DND-41 (cell line): ENCODE results near the gene LDB2.

Experiments used
- ATAC-seq: fragments of 200-7000 bp; cut with Tn5 transposase; 3 replicates; pipeline ENCODE4 v1.9.1; 2021; ENCODE audit warnings: low read depth; ENCODE audit not compliant: insufficient read depth
- DNase-seq: peaks from one replicate; pipeline ENCODE4 v3.0.0-alpha.2; 2020
- H2AFZ ChIP-seq: 2 replicates; pipeline ENCODE4 v1.6.0; 2012; ENCODE audit warnings: low read depth, low read length
- H3K27ac ChIP-seq: 2 replicates; pipeline ENCODE4 v1.5.1; 2012; ENCODE audit warnings: low read length, inconsistent platforms
- H3K27me3 ChIP-seq: fragments of 200-600 bp; sonication (generic); 2 replicates; pipeline ENCODE4 v1.6.0; 2012; ENCODE audit warnings: low read length, mild to moderate bottlenecking, inconsistent platforms; ENCODE audit not compliant: insufficient read depth, poor library complexity
- H3K36me3 ChIP-seq: 2 replicates; pipeline ENCODE4 v1.5.1; 2012; ENCODE audit warnings: low read length, inconsistent platforms; ENCODE audit not compliant: insufficient read depth
- H3K4me1 ChIP-seq: 2 replicates; pipeline ENCODE4 v1.5.1; 2012; ENCODE audit warnings: mild to moderate bottlenecking, low read length; ENCODE audit not compliant: insufficient read depth
- H3K4me2 ChIP-seq: 2 replicates; pipeline ENCODE4 v1.6.0; 2012; ENCODE audit warnings: mild to moderate bottlenecking, moderate library complexity, low read length, inconsistent platforms; ENCODE audit not compliant: insufficient read depth
- H3K4me3 ChIP-seq, 2 experiments: fragments of 200-600 bp in 1 of 2; shearing (Covaris generic) in 1 of 2; 2 replicates each; pipeline ENCODE4 v1.5.1; 2012 to 2016; ENCODE audit warnings: inconsistent platforms in 2 of 2, low read length in 2 of 2, mild to moderate bottlenecking in 2 of 2, low read depth in 1 of 2, moderate library complexity in 1 of 2
- H3K79me2 ChIP-seq: 2 replicates; pipeline ENCODE4 v1.6.0; 2012; ENCODE audit warnings: low read length, inconsistent platforms; ENCODE audit not compliant: insufficient read depth
- H3K9ac ChIP-seq: 2 replicates; pipeline ENCODE4 v1.6.0; 2012; ENCODE audit warnings: low read depth, mild to moderate bottlenecking, inconsistent platforms, low read length, moderate library complexity
- H3K9me3 ChIP-seq: 2 replicates; pipeline ENCODE4 v1.5.1; 2012; ENCODE audit warnings: low read length, moderate library complexity, mild to moderate bottlenecking, inconsistent platforms; ENCODE audit not compliant: insufficient read depth, severe bottlenecking
- H4K20me1 ChIP-seq: 2 replicates; pipeline ENCODE4 v1.6.0; 2012; ENCODE audit warnings: low read length; ENCODE audit not compliant: insufficient read depth
- CTCF ChIP-seq: IDR thresholded peaks from 2 replicates; pipeline ENCODE4 v1.5.1; 2012; ENCODE audit warnings: borderline replicate concordance, low read length, moderate library complexity, mild to moderate bottlenecking; ENCODE audit not compliant: poor library complexity, severe bottlenecking; ENCODE audit errors: extremely low read depth
- EZH2 ChIP-seq: IDR thresholded peaks from 3 replicates; pipeline ENCODE4 v1.6.1; 2012; ENCODE audit warnings: borderline replicate concordance, low read depth, mild to moderate bottlenecking, moderate library complexity, low read length, inconsistent platforms; ENCODE audit not compliant: severe bottlenecking

LDB2 gene

GRCh38 chr4:16488084-16488483 lies 410.4 kb downstream of the LDB2 start:
- Histone ChIP-seq H4K20me1 (no peaks in the 10 kb centered on the region), H3K9ac (no peak overlapping the region), H3K27me3 (peaks cover 4% of the 10 kb centered on the region), H3K4me3 (no peak overlapping the region), H3K4me1 (no peaks in the 10 kb centered on the region), H3K36me3 (no peaks in the 10 kb centered on the region), H2AFZ (no peak overlapping the region), H3K9me3 (no peaks in the 10 kb centered on the region), H3K79me2 (no peaks in the 10 kb centered on the region), H3K27ac (no peak overlapping the region), H3K4me2 (no peak overlapping the region)
- ATAC-seq (no peak), DNase-seq (no peak)
- TF ChIP-seq EZH2 (no peak), CTCF (no peak)

- no peaks in the 10 kb centered on the region for H3K36me3 ChIP-seq
- ATAC-seq (no peak), DNase-seq (no peak)
- H3K4me3 ChIP-seq: no peak overlapping the region
- no peak overlapping the region for H3K4me2 ChIP-seq
- no peak overlapping the region for H3K27ac ChIP-seq
- no peak overlapping the region for H2AFZ ChIP-seq
- H3K9ac ChIP-seq: no peak overlapping the region
- H3K4me1 ChIP-seq: no peaks in the 10 kb centered on the region
- TF ChIP-seq EZH2 (no peak), CTCF (no peak)
- H3K79me2 ChIP-seq: no peaks in the 10 kb centered on the region
- H4K20me1 ChIP-seq: no peaks in the 10 kb centered on the region
- no peaks in the 10 kb centered on the region for H3K27me3 ChIP-seq
- no peaks in the 10 kb centered on the region for H3K9me3 ChIP-seq
These were observed 413.7 kb downstream of the LDB2 start for GRCh38 chr4:16484711-16485110.

GRCh38 chr4:16483540-16483939 lies 414.9 kb downstream of the LDB2 start:
- H3K4me1 ChIP-seq: no peaks in the 10 kb centered on the region
- H3K27me3 ChIP-seq: no peaks in the 10 kb centered on the region
- no peak overlapping the region for H3K4me3 ChIP-seq
- no peak overlapping the region for H3K4me2 ChIP-seq
- H3K9ac ChIP-seq: no peak overlapping the region
- H3K79me2 ChIP-seq: no peaks in the 10 kb centered on the region
- no peaks in the 10 kb centered on the region for H3K36me3 ChIP-seq
- no peaks in the 10 kb centered on the region for H3K9me3 ChIP-seq
- ATAC-seq: no peak
- no peak overlapping the region for H2AFZ ChIP-seq
- no peak for DNase-seq
- H3K27ac ChIP-seq: no peak overlapping the region
- TF ChIP-seq EZH2: no peak
- TF ChIP-seq CTCF: no peak
- H4K20me1 ChIP-seq: no peaks in the 10 kb centered on the region

GRCh38 chr4:16480011-16480410 lies 418.4 kb downstream of the LDB2 start:
- no peak overlapping the region for H3K4me2 ChIP-seq
- ATAC-seq (no peak), DNase-seq (no peak)
- H3K4me3 ChIP-seq: no peak overlapping the region
- H2AFZ ChIP-seq: no peak overlapping the region
- H3K27me3 ChIP-seq: no peaks in the 10 kb centered on the region
- H3K4me1 ChIP-seq: no peaks in the 10 kb centered on the region
- no peaks in the 10 kb centered on the region for H4K20me1 ChIP-seq
- TF ChIP-seq EZH2: no peak
- TF ChIP-seq CTCF: no peak
- no peaks in the 10 kb centered on the region for H3K36me3 ChIP-seq
- H3K79me2 ChIP-seq: no peaks in the 10 kb centered on the region
- no peaks in the 10 kb centered on the region for H3K9me3 ChIP-seq
- H3K27ac ChIP-seq: no peak overlapping the region
- H3K9ac ChIP-seq: no peak overlapping the region
